Suprapubic skin (tissue), 3 donors: ENCODE results near the gene DMXL1.

Experiments
- CTCF ChIP-seq, 2 donors: fragments of 200-600 bp in 1 of 2; fragments of 450-650 bp in 1 of 2; sonication (generic) in 1 of 2; IDR thresholded peaks; one replicate each; pipeline ENCODE4 v1.5.1; 2016 to 2019; ENCODE audit warnings: antibody characterized with exemption in 2 of 2, mild to moderate bottlenecking in 1 of 2, moderate library complexity in 1 of 2
- EP300 ChIP-seq: sonication (generic); formaldehyde crosslinking; IDR thresholded peaks from one replicate; pipeline ENCODE4 v1.6.1; 2017; ENCODE audit warnings: antibody characterized with exemption
- POLR2A ChIP-seq, 2 donors: fragments of 450-650 bp; IDR thresholded peaks; one replicate each; pipeline ENCODE4 v1.6.1; 2017; ENCODE audit warnings: antibody characterized with exemption in 2 of 2, mild to moderate bottlenecking in 2 of 2, moderate library complexity in 2 of 2

DNA sequence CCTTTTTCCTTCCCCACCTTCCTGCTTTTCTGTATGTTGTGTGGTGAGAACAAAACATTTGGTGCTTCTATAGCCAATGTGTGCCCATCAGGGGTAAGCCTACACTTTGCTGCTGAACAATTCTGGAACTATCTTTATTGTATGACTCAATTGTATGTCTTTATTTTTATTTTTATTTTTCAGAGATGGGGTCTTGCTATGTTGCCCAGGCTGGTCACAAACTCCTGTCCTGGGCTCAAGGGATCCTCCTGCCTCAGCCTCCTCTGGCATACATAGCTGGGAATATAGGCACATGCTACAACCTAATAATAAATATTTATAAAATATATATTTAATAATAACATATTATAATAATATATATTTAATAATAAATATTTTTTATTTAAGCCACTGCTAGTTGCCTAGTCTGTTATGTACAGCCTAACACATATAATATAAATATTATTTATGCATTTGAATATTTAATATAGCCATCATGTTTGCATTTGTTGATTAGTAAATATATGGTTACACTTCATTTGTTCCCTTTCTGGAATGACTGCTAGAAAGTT lies 11.8 kb upstream of the DMXL1 start:
- TF ChIP-seq CTCF (IDR thresholded peaks at IDR 0.05): no peak
- TF ChIP-seq EP300: no peak
- TF ChIP-seq POLR2A (IDR thresholded peaks at IDR 0.05): no peak
